MCF 10A (cell line): ENCODE data around the gene FARS2. TPM values are rescaled to one million over a fixed set of nuclear protein-coding genes. Genes with fewer than 3 reads are reported as not detected.

Experiments used
- BruUV-seq: library from RNA; stranded (reverse); fragments of 400-500 nt; replicated peaks from 2 replicates; lab custom pipeline; 2021; lab: Mats Ljungman, UMichigan
- CTCF ChIA-PET: fragments of 300-600 bp; sonication (Branson Sonifier 250); formaldehyde crosslinking; extraction: SDS; loops from one replicate; lab custom pipeline; 2021; ENCODE audit warnings: antibody characterized with exemption, inconsistent platforms; lab: Yijun Ruan, JAX
- POLR2A ChIA-PET: fragments of 300-600, 350-650 bp; sonication (Branson Sonifier 250); formaldehyde crosslinking; extraction: SDS; loops from one replicate; lab custom pipeline; 2020; ENCODE audit warnings: antibody characterized with exemption, inconsistent platforms; lab: Yijun Ruan, JAX
- DNase-seq: peaks from one replicate; pipeline ENCODE4 v3.0.0-alpha.2; 2018; ENCODE audit not compliant: unreplicated experiment
- H3K27ac Mint-ChIP-seq: one replicate; pipeline ENCODE4 v1.8.0; 2022; ENCODE audit warnings: mild to moderate bottlenecking, low read depth, mixed read lengths; ENCODE audit not compliant: unreplicated experiment
- H3K27me3 Mint-ChIP-seq: one replicate; pipeline ENCODE4 v1.8.0; 2022; ENCODE audit warnings: mixed read lengths; ENCODE audit not compliant: insufficient read depth, unreplicated experiment
- H3K36me3 Mint-ChIP-seq: one replicate; pipeline ENCODE4 v1.8.0; 2022; ENCODE audit warnings: mild to moderate bottlenecking, moderate library complexity, mixed read lengths; ENCODE audit not compliant: insufficient read depth, unreplicated experiment
- H3K4me1 Mint-ChIP-seq: one replicate; pipeline ENCODE4 v1.8.0; 2022; ENCODE audit warnings: mixed read lengths; ENCODE audit not compliant: insufficient read depth, unreplicated experiment
- H3K4me3 Mint-ChIP-seq: one replicate; pipeline ENCODE4 v1.8.0; 2022; ENCODE audit warnings: mild to moderate bottlenecking, moderate library complexity, mixed read lengths; ENCODE audit not compliant: unreplicated experiment
- H3K9me3 Mint-ChIP-seq: one replicate; pipeline ENCODE4 v1.8.0; 2022; ENCODE audit warnings: mixed read lengths; ENCODE audit not compliant: unreplicated experiment
- intact Hi-C: fragments of 100-400 bp; cut with micrococcal nuclease; formaldehyde crosslinking; loops from 2 replicates; pipeline ENCODE4 v1.14.1; 2022
- total RNA-seq: library from RNA; stranded (reverse); gene quantifications from 2 replicates; pipeline ENCODE4 v1.2.3, GENCODE V29; 2022
- TF ChIP-seq, protein P1 (sequence below): fragments of 200-600 bp; IDR thresholded peaks from one replicate; pipeline ENCODE4 v1.8.0; 2022; ENCODE audit warnings: antibody characterized with exemption, mild to moderate bottlenecking; ENCODE audit not compliant: unreplicated experiment

Gene FARS2
- total RNA-seq, 1 experiment from 2014 or later: 18.2 TPM

DNA sequence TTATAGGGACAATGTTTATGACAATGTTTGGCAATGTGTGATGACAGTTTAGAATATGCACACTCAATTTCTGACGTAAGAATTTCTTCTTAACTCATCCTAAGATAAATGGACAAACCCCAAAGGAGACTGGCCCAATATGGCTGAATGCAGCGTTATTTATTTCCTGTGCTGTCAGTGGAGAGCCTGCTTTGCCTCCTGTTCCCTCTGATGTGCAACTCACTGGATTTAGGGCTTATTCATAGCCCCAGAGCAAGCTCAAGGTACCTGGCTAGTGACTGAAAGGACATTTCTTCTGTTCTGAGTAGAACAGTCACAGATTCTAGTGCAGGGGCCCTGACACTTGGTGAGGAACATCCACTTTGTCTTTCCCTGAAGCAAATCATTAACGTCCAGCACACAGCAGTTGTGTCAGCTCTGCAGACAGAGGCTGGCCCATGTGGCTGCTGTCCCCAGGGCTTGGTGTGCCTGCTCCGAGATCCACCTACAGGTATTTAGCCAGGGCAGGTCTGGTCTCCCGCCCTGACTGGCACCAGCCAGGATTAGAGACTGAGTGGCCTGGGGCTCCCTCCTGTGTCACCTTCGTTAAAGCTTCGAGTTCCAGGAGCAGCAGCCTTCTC is 64.8 kb downstream of the FARS2 start:
- POLR2A ChIA-PET: interaction anchor here (1.3 kb wide), 1 partner anchor 25 kb away, joined by 3 read pairs; no protein-coding TSS in a partner anchor
- H3K27ac Mint-ChIP-seq: no peak overlapping the region
- no peaks in the 10 kb centered on the region for H3K4me1 Mint-ChIP-seq
- BruUV-seq: no TSS peak
- no peak for DNase-seq
- H3K36me3 Mint-ChIP-seq: no peaks in the 10 kb centered on the region
- TF ChIP-seq, protein P1, sequence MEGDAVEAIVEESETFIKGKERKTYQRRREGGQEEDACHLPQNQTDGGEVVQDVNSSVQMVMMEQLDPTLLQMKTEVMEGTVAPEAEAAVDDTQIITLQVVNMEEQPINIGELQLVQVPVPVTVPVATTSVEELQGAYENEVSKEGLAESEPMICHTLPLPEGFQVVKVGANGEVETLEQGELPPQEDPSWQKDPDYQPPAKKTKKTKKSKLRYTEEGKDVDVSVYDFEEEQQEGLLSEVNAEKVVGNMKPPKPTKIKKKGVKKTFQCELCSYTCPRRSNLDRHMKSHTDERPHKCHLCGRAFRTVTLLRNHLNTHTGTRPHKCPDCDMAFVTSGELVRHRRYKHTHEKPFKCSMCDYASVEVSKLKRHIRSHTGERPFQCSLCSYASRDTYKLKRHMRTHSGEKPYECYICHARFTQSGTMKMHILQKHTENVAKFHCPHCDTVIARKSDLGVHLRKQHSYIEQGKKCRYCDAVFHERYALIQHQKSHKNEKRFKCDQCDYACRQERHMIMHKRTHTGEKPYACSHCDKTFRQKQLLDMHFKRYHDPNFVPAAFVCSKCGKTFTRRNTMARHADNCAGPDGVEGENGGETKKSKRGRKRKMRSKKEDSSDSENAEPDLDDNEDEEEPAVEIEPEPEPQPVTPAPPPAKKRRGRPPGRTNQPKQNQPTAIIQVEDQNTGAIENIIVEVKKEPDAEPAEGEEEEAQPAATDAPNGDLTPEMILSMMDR: no peak
- intact Hi-C loops: no loop called here
- CTCF ChIA-PET: interaction anchor here (0.6 to 1.4 kb wide), 2 partner anchors 151 to 182 kb away, joined by 3 to 4 read pairs; no protein-coding TSS in a partner anchor
- no peaks in the 10 kb centered on the region for H3K9me3 Mint-ChIP-seq
- no peak overlapping the region for H3K4me3 Mint-ChIP-seq
- no peaks in the 10 kb centered on the region for H3K27me3 Mint-ChIP-seq

DNA sequence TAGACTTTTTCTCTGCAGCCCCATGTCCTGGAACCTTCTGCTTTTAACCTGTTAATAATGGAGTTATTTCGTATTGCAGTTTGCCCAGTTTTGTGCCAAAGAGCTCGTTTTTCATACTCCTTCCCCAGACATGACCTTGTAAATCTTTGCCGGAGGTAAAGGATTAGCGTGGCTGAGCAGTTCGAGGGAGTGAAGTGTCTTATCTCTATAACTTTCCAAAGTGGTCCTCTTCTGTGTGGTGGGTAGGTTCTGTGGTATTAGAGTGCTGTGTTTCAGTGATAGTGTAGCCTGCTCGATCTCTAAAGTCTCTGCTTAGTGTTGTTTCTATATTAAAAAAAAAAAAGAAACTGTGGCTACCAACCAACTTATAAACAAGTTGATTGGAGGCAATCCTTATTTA is 67.5 kb downstream of the FARS2 start:
- H3K36me3 Mint-ChIP-seq: no peaks in the 10 kb centered on the region
- no peaks in the 10 kb centered on the region for H3K9me3 Mint-ChIP-seq
- H3K27me3 Mint-ChIP-seq: no peaks in the 10 kb centered on the region
- TF ChIP-seq, protein P1: no peak
- no peak for DNase-seq
- intact Hi-C loops: no loop called here
- no peak overlapping the region for H3K27ac Mint-ChIP-seq
- no peak overlapping the region for H3K4me3 Mint-ChIP-seq
- BruUV-seq: no TSS peak
- H3K4me1 Mint-ChIP-seq: peaks cover 4% of the 10 kb centered on the region
- ChIA-PET POLR2A (interaction anchor here (0.8 kb wide), 1 partner anchor 84 kb away, joined by 4 read pairs; no protein-coding TSS in a partner anchor), CTCF (interaction anchor here (0.6 kb wide), 2 partner anchors 31 to 1261 kb away, joined by 3 to 4 read pairs; no protein-coding TSS in a partner anchor)

DNA sequence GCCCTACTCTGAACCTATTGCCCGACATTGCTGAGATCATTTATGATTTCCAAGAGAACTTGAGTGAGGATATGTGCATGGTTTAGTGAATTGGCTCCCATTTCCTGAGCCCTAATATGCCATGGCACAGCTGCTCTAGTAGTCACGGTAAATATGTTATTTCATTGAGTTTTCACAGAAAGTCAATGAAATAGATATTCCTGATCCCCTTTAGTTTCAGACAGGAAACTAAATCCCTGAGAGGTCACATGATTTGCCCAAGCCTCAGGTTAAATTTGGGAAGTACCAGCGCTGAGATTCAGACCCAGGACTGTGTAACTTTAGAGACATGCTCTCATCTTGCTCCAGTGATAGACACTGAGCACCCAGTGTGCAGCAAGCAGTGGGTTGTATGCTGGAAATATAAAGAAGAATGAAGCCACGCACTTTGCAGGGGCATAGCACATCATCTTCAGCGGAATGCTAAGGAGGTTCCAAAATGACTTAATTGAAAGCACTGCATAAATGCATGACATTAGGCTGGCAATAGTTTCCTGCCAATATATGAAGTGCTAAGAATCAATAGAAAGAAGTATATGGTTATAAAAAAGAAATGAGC is 70.6 kb downstream of the FARS2 start:
- no peak for DNase-seq
- no peak overlapping the region for H3K4me3 Mint-ChIP-seq
- no peaks in the 10 kb centered on the region for H3K36me3 Mint-ChIP-seq
- no peak overlapping the region for H3K27ac Mint-ChIP-seq
- no peaks in the 10 kb centered on the region for H3K27me3 Mint-ChIP-seq
- ChIA-PET CTCF (no interaction called here), POLR2A (no interaction called here)
- TF ChIP-seq, protein P1: no peak
- intact Hi-C loops: no loop called here
- peaks cover 7% of the 10 kb centered on the region for H3K4me1 Mint-ChIP-seq
- H3K9me3 Mint-ChIP-seq: no peaks in the 10 kb centered on the region
- BruUV-seq: no TSS peak

DNA sequence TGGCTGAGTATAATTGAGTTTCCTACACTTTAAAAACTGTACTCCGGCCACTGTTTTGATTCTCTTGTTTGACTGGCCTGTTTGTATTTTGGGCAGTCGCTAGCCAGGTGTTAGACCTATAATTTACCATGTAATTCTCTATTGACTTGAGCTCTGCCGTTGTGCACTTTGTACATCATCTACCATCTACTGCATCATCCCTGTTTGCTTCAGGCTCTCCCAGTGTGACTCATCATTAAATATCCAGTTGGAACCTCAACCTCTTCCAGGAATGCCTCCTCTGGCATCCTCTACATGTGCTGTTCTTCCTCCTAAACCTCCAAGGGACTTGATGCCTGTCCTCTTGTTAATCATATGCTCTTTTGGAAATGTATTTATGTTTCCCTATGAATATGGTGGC is 72.3 kb downstream of the FARS2 start:
- ChIA-PET CTCF (no interaction called here), POLR2A (no interaction called here)
- no peak overlapping the region for H3K27ac Mint-ChIP-seq
- intact Hi-C loops: no loop called here
- TF ChIP-seq, protein P1: no peak
- H3K4me3 Mint-ChIP-seq: no peak overlapping the region
- no peaks in the 10 kb centered on the region for H3K36me3 Mint-ChIP-seq
- DNase-seq: peak; percentile 46
- no TSS peak for BruUV-seq
- H3K27me3 Mint-ChIP-seq: no peaks in the 10 kb centered on the region
- peaks cover 7% of the 10 kb centered on the region for H3K4me1 Mint-ChIP-seq
- H3K9me3 Mint-ChIP-seq: no peaks in the 10 kb centered on the region
